Erythroblast (primary cell): ENCODE results near the gene CARS1.

Experiments used
- GATA1 ChIP-seq: IDR thresholded peaks from 2 replicates; pipeline ENCODE4 v1.6.1; 2011; ENCODE audit warnings: low read depth, mild to moderate bottlenecking, control low read depth, low read length, moderate library complexity
- POLR2A ChIP-seq: IDR thresholded peaks from 2 replicates; pipeline ENCODE4 v1.6.1; 2011; ENCODE audit warnings: mild to moderate bottlenecking, low read length

DNA sequence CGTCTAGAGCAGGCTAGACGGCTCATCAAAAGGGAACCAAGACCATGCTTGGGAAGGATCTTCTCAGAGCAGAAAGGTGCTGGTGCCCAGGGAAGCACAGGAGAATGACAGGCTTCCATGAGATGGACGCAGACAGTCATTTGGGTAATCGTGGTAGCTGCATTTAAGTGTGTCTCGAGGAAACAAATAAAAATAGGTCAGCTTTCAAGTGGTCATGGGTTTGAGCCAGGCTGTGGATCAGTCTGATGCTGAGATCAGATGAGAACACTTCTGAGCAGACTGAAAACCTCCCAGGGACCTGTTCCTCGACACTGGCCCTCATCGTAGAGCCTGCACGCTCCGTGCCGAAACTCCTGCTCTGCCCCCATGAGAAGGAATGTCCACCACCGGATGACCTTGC, 4.7 kb downstream of the CARS1 start:
- TF ChIP-seq POLR2A (no peak), GATA1 (no peak)
